Lower leg skin (tissue), 4 donors: ENCODE measurements around the gene SAMSN1. TPM values are rescaled to one million over a fixed set of nuclear protein-coding genes. Genes with fewer than 3 reads are reported as not detected.

Experiments
- DNase-seq, 2 donors: peaks; one replicate each; pipeline ENCODE4 v3.0.0-alpha.2; 2019; ENCODE audit warnings: low spot score in 2 of 2
- H3K4me3 ChIP-seq: fragments of 200-600 bp; sonication (generic); 2 replicates; pipeline ENCODE4 v1.5.1; 2017; ENCODE audit warnings: mild to moderate bottlenecking, low read depth; ENCODE audit not compliant: poor library complexity, severe bottlenecking
- POLR2A ChIP-seq, 2 donors: fragments of 450-650 bp; IDR thresholded peaks; one replicate each; pipeline ENCODE4 v1.6.1; 2016 to 2017; ENCODE audit warnings: antibody characterized with exemption in 2 of 2, mild to moderate bottlenecking in 1 of 2, moderate library complexity in 1 of 2
- WGBS, 2 donors: methylation state at CpG; one replicate each; pipeline ENCODE4 v1.1.5; 2018; 5-methylcytosine and 5-hydroxymethylcytosine counted together
- intact Hi-C: fragments of 100-400 bp; cut with DNase I; formaldehyde crosslinking; loops from one replicate; pipeline ENCODE4 v1.15.0; 2023; ENCODE audit warnings: low total_unique reads
- total RNA-seq, 4 donors: library from RNA; depleted of rRNA; stranded (reverse); fragments of >200 nt; gene quantifications; one replicate each; pipeline ENCODE4 v1.1.0, GENCODE V29; 2016
- TF ChIP-seq, protein P1 (sequence below), 3 donors: fragments of 450-650 bp; IDR thresholded peaks; one replicate each; pipeline ENCODE4 v1.5.1; 2016; ENCODE audit warnings: antibody characterized with exemption in 3 of 3, mild to moderate bottlenecking in 3 of 3, moderate library complexity in 2 of 3

The SAMSN1 gene
- total RNA-seq, 4 donors from 2014 or later, result 0.88 to 3.4 (median 2.0) TPM

- TF ChIP-seq POLR2A (IDR thresholded peaks at IDR 0.05), result no peak
- TF ChIP-seq, protein P1, sequence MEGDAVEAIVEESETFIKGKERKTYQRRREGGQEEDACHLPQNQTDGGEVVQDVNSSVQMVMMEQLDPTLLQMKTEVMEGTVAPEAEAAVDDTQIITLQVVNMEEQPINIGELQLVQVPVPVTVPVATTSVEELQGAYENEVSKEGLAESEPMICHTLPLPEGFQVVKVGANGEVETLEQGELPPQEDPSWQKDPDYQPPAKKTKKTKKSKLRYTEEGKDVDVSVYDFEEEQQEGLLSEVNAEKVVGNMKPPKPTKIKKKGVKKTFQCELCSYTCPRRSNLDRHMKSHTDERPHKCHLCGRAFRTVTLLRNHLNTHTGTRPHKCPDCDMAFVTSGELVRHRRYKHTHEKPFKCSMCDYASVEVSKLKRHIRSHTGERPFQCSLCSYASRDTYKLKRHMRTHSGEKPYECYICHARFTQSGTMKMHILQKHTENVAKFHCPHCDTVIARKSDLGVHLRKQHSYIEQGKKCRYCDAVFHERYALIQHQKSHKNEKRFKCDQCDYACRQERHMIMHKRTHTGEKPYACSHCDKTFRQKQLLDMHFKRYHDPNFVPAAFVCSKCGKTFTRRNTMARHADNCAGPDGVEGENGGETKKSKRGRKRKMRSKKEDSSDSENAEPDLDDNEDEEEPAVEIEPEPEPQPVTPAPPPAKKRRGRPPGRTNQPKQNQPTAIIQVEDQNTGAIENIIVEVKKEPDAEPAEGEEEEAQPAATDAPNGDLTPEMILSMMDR (IDR thresholded peaks at IDR 0.05), result no peak
- peak in 1 of 2 donors; percentile 41 for DNase-seq
- WGBS, 2 donors, result 58 to 76% methylated on average over 2 of the region's 2 CpGs
- intact Hi-C loops, result no loop called here
- H3K4me3 ChIP-seq, result no peak overlapping the region
Observed at GRCh38 chr21:14591882-14592281, 45.8 kb upstream of the SAMSN1 start.

- no peak for DNase-seq
- TF ChIP-seq, protein P1 (IDR thresholded peaks at IDR 0.05), result no peak
- intact Hi-C loops, result no loop called here
- no peak overlapping the region for H3K4me3 ChIP-seq
Observed at GRCh38 chr21:14591377-14591776, 45.3 kb upstream of the SAMSN1 start.

- TF ChIP-seq, protein P1 (IDR thresholded peaks at IDR 0.05), result no peak
- TF ChIP-seq POLR2A (IDR thresholded peaks at IDR 0.05), result no peak
- 74 to 77% methylated on average over 7 of the region's 7 CpGs for WGBS, 2 donors
- intact Hi-C loops, result no loop called here
- no peak for DNase-seq
- H3K4me3 ChIP-seq, result no peak overlapping the region
Observed at GRCh38 chr21:14589855-14590563, 43.9 kb upstream of the SAMSN1 start.

DNA sequence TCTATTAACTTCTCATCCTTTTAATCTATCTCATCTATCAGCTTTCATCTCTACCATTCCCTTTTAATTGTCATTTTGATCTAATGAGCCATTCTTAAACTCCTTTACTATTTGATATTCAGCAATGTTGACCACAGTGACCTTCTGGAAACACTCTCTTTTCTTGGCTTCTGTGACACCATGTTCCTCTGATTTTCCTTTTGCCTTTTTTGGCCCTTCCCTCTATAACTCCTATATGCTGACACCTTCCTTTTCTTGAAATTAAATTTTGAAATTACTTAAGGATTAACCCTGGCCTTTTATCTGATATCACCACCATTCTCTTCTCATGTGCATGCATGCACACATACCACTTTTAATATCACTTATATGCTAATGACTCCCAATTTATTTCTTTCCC lies 41.2 kb upstream of the SAMSN1 start:
- no peak overlapping the region for H3K4me3 ChIP-seq
- intact Hi-C loops, result no loop called here
- TF ChIP-seq, protein P1 (IDR thresholded peaks at IDR 0.05), result no peak
- no peak for DNase-seq

DNA sequence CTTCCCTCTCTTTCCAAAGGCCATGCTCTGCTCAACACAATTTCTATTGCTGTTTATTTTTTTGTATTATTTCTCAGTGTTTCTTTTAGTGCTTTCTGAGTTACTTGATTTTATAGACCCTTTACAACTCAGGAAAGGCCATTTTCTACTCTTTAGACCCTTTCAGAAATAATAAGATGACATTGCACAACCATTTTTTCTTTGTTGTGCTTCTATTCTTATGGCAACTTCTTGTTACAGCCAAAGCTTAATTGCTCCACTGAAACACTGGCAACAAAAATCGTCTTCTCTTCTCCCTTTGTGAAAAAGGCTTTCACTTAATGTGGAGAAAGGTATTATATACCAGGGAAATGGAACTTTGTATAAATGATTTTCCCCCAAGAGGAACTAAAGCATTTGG lies 39.0 kb upstream of the SAMSN1 start:
- intact Hi-C loops, result no loop called here

More for the DNA sequence above, 39.0 kb upstream of the SAMSN1 start:
- 24 to 38% methylated on average over 1 of the region's 1 CpG for WGBS, 2 donors
- TF ChIP-seq POLR2A (IDR thresholded peaks at IDR 0.05), result no peak
- TF ChIP-seq, protein P1 (IDR thresholded peaks at IDR 0.05), result no peak
- DNase-seq, result no peak
- no peak overlapping the region for H3K4me3 ChIP-seq
